DMS 273 treated with DMSO at 0.1 percent for 48 hours (cell line): ENCODE data around the gene CD58.
A peak's percentile ranks its signal among the peaks of the same experiment; 100 is the strongest.

Source experiments
- DNase-seq: peaks from one replicate; lab custom pipeline; 2025; lab: John Stamatoyannopoulos, UW

CD58 gene

DNA sequence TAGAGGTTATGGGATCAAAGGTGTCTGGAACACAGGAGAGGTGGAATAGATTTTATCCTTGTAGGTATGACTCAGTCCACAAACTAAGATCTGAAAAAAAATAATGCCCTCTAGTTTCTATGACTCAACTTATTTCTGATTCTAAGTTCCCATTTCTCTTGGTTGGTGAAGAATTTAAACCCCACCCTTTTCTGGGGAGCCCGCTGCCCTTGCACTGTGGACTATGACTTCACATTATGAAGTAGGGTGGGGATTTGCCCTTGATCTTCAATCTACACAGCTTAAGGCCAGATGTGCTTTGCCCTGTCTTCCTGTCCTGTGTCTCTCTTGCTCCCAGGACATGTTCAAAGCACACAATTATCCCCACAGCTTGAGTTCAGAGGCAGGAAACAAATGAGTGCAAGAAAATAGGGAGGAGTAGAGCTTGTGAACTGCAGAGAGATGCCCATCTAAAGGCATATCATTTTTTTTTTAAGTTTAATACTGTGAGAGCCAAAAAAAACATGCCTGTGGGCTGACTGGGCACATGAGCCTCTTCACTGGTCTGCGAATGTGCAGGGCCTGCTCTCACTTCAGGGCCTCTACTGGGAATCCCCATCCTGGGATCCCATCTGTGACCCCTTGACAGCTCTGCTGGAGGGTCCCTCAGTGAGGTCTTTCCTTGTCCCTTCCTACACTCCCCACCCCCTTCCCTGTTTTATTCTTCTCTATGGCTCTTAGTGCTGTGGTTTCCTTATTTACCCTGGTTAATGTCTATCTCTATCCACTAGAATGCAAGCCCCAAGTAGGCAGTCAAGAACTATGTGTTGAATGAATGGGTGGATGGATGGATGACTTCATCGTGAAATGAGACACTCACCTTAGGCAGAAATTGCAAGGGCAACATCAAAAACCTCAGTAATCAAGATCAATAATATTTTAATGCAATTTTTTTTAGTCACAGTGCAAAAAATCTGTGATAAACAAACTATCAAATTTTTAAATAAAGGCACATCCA is 61.5 kb downstream of the CD58 start:
- DNase-seq, result no peak

- DNase-seq, result no peak
Observed at GRCh38 chr1:116508085-116508983, 62.5 kb downstream of the CD58 start.

DNA sequence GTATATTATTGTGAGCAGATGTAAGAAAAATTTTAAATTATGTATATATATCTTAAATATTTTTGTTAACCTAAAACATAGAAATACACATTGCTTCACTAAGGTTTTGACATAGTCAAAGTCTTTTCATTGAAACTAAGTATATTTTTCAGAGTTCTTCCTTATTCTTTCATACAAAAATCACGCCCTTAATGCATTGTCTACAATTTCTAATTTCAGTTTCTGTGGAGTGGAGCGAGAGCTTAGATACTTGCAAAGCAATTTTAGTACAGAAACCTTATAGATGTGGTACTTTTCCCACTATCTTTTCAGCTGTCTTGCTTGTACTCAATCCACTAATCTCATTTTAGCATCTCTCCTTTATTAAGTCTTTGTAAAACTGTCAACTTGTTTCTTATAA is 63.2 kb downstream of the CD58 start:
- no peak for DNase-seq

DNA sequence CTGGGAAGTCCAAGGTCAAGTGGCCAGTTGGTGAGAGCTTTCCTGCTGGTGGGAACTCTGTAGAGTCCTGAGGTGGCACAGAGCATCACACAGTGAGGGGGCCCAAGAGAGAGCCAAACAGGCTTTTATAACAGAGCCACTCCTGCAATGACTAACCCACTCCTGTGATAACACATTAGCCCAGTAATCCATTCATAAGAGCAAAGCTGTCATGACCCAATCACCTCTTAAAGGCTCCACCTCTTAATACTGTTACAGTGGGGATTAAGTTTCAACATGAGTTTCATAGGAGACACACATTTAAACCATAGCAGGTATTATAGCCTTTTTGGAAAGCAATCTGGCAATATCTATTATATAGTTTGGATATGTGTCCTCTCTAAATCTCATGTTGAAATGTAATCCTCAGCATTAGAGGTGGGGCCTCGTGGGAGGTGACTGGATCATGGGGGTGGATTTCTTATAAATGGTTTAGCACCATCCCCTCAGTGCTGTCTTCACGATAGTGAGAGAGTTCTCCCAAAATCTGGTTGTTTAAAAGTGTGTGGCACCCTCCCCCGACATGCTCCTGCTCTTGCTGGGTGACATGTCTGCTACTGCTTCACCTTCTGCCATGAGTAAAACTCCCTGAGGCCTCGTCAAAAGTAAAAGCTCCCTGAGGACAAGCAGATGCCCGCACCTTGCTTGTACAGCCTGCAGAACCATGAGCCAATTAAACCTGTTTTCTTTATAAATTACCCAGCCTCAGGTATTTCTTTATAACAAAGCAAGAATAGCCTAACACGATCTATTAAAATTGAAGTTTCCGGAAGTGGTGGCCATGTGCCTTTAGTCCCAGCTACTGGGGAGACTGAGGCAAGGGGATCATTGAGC is 64.5 kb downstream of the CD58 start:
- no peak for DNase-seq

- DNase-seq, result no peak
Observed at GRCh38 chr1:116504308-116505156, 66.3 kb downstream of the CD58 start.

DNA sequence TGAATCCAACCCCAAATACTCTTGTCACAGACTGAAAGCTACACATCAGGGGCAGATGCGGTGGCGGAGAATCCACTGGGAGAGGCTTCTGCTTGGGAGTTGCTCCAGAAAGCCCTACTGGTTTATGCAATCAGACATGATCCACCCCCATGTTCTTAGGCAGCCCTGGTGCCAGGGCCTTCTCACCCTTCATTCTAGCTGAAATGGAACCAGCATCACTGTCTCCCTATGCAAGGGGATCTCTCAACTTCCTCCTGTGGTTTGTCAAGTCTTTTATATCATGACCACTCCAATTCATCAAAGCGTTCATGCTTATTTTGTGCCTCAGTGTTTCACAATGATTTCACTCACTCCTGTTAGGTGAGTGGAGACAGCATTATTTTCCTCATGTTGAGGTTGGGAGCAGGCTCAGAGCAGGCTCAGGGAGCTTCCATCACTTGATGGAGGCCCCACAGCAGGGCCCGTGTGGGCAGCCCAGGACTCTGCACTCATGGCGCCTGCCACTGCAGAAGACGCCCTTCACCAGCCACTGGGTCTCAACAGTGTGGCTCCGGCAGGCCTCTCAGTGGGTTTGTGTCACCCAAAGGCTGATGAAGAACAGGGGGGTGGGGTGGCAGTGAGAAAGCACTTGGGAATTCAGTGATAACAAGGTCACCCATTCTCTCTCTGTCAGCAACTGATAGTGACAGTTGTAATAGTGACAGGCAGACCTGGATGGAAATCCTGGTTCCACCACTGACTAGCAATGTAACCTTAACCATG is 67.1 kb downstream of the CD58 start:
- DNase-seq, result no peak

GRCh38 chr1:116502671-116503314 is 68.0 kb downstream of the CD58 start:
- no peak for DNase-seq

GRCh38 chr1:116501870-116502244 is 69.0 kb downstream of the CD58 start:
- DNase-seq, result no peak

DNA sequence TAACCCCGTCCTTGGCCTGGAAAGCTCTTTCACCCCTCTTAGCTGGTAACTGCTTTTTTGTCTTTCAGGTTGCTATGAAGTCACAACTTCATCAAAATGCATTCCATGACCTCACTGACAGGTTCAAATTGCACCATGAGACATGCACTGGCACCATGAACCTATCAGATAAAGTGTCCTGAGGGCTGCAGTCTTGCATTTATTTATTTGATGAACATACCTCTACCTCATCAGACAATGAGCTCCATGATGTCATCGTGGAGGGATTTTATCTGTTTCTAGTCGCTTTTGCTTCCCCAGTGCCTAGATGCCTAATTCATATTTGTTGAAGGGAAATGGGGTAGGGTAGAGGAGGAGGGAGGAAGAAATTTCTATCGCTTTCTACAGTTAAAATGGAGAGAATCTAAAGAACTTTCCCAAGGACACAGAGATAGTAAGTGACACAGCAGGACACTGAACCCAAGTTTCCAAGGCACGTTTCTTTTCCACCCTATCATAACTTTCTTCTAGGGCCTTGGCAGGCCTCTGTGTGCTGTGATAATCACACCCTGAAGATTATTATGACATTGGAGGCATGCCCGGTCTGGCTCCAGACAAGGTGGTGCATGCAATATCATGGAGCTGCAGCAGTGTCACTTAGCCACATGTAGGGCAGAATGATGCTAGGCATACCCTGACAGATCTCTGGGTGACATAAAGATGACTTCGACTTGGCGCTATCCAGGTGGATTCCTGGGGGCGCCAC is 69.5 kb downstream of the CD58 start:
- DNase-seq, result no peak

- peak; percentile 15 for DNase-seq
Observed at GRCh38 chr1:116498789-116499628, 71.8 kb downstream of the CD58 start.

GRCh38 chr1:116497656-116498055 is 73.2 kb downstream of the CD58 start:
- DNase-seq, result no peak

DNA sequence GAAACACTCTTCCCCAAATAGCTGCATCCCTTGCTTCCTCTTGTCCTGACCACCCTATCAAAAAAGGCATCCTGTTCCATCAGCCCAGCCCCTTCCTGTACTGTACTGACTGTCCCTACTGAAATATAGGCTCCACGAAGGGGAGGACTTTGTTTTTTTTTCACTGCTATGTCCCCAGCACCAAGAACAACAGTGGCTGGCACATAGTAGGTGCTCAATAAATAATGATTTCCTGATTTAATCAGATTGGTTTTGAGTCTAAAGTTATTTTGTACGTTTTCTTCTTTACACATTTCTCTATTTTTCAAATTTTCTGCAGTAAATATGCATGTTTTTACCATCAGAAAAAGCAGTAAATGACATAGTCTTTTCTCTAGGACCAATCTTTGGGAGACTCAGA is 73.9 kb downstream of the CD58 start:
- no peak for DNase-seq

- no peak for DNase-seq
Observed at GRCh38 chr1:116496380-116496779, 74.4 kb downstream of the CD58 start.

DNA sequence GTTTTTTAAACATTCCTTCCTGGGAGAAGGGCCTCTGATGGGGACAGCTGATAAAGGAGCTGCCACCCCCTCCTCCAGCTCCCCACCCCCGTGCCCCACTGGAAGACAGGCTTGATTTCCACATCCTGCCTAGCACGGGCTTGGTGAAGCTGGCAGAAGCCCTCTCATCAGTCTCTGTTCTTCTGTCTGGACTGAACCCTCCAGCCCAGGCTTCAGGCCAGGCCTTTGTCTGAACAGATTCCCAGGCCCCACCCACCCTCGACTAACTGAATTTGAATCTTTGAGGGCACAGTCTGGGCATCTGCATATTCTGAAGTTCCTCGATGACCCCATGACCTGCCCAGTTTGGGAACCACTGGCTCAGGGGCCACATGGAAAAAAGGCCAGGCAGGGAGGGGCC is 75.3 kb downstream of the CD58 start:
- DNase-seq, result no peak

DNA sequence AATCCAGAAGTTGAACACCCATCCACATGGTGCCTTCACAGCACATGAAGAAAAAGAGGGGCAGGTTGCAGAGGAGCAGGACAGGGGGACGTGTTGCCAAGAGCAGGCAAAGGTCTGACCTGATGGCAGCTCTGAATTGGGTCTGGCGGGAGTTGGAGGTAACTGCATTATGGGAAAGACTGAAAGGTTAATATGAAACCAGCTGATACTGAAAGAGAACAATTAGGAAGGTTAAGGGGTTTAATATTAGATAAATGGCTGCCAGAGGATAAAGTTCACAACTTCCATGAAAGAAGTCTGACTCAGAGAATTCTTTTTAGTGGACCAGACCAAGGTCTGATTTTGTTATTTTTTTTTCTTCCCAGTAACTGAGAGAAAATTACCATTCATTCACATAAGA is 76.1 kb downstream of the CD58 start:
- no peak for DNase-seq

DNA sequence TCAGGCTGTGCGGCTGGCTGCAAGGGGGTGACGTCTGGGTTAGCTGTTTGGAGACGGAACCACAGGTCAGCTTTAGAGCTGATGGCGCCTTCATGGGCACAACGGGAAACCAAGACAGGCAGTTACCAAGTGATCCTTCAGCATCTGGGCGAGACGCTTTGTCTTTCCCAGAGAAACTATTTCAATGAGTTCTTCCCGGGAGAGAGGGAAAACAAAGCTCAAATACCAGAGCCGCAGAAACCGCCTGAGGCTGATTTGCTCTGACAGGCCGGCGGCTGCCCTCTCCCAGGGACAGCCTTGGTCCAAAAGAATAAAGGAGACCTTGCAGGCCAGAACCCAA is 76.5 kb downstream of the CD58 start:
- DNase-seq, result no peak

DNA sequence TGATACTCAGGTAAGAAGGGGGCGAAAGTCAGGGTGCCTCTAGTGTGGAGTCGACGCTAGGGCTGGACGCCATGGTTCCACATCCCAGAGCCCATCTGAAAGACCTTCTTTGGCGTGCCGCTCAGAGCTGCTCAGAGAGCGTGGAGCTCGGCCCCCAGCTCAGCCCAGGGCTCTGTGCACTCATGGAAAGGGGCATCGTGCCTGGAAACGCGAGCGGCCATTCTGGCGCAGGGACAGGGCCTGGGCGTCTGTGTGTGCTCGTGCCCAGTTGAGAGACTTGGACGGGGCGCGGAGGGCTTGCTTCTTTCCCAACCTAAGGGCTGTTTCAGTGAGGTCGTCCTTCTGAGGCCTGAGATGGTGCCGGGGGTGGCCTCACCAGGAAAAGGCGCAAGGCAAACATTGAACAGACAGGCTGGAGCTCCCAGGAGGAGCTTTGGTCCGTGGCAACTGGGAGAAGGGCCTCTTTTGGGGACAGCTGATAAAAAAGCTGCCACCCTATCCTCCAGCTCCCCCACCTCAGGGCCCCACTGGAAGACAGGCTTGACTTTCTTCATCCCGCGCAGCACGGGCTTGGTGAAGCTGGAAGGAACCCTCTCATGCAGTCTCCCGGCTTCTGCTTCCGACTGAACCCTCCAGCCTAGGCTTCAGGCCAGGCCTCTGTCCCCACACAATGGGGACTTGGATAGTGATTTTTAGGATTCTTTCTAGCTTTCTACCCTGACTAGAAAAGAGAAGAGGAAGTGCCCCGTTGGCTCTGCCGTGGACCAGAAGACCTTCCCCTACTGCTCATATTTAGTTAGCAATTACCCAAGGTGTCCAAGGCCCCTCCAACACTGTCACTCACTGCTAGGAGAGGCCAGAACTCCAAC is 77.1 kb downstream of the CD58 start:
- DNase-seq, result no peak
